GM20000 (cell line): Measurements from ENCODE around the gene TFDP2.

Source experiments
- DNase-seq: peaks from one replicate; pipeline ENCODE4 v3.0.0; 2012; ENCODE audit warnings: low spot score
- TF ChIP-seq, protein P1 (sequence below): IDR thresholded peaks from 2 replicates; pipeline ENCODE4 v1.5.1; 2012; ENCODE audit warnings: mild to moderate bottlenecking, control low read depth; ENCODE audit errors: extremely low read depth, missing control alignments

TFDP2 gene

DNA sequence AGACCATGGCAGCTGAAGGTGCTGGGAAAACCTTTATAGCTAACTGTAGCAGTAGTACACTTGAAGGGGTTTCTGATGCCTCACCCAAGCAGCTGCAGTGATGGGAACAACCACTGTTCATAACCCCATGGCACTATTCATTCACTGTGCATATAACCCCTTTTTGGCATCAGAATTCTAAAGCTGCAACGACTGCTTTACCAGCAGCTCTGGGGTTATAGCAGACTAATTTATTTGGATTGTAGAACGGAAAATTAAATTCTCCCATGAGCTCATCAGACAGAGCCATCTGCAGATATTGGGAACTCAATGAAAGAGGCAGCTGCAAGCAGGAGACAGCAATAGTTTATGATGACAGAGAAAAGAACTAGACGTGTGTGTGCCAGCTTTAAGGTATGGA is 28.6 kb downstream of the TFDP2 start:
- DNase-seq, result no peak
- TF ChIP-seq, protein P1, sequence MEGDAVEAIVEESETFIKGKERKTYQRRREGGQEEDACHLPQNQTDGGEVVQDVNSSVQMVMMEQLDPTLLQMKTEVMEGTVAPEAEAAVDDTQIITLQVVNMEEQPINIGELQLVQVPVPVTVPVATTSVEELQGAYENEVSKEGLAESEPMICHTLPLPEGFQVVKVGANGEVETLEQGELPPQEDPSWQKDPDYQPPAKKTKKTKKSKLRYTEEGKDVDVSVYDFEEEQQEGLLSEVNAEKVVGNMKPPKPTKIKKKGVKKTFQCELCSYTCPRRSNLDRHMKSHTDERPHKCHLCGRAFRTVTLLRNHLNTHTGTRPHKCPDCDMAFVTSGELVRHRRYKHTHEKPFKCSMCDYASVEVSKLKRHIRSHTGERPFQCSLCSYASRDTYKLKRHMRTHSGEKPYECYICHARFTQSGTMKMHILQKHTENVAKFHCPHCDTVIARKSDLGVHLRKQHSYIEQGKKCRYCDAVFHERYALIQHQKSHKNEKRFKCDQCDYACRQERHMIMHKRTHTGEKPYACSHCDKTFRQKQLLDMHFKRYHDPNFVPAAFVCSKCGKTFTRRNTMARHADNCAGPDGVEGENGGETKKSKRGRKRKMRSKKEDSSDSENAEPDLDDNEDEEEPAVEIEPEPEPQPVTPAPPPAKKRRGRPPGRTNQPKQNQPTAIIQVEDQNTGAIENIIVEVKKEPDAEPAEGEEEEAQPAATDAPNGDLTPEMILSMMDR, result no peak

DNA sequence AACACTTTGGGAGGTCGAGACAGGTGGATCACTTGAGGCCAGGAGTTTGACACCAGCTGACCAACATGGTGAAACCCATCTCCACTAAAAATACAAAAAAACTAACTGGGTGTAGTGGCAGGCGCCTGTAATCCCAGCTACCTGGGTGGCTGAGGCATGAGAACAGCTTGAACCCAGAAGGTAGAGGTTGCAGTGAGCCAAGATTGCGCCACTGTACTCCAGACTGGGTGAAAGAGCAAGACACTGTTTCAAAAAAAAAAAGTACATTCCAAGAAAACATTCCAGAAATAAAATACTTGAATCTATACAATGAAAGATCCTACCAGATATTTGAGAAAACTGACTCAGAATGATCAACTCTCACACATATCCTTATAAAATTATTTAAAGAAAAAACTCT is 30.4 kb downstream of the TFDP2 start:
- TF ChIP-seq, protein P1, result no peak
- no peak for DNase-seq

DNA sequence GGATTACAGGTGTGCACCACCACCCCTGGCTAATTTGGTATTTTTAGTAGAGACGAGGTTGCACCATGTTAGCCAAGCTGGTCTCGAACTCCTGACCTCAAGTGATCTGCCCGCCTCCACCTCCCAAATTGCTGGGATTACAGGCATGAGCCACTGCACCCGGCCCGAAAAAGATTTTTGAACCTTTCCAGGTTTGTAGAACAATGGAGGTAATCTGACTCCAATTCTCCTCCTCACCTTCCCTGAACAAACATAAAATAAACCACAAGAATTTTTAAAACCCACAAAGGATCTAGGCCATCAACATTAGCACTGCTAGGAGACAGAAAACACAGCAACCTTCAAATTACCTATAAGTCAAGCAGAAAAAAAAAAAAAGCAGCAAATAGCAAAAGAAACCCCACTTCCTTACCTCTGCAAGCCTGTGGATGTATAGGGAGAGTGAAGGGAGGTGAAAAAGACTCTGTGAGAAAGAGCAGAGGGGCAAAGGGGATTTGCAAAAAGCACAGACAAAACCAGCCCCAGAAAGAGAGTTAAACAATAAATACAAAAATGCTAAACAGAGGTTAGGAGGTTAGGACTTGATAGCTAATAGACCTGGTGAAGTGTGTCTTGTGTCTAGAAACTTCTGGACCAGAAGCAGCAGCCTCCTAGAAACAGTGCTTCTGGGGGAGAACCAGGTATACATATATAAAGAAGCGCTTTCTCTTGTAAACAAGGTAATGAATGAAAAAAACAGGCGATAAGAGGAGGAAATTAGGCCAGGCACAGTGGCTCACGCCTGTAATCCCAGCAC is 32.1 kb downstream of the TFDP2 start:
- DNase-seq, result no peak
- TF ChIP-seq, protein P1, result no peak

DNA sequence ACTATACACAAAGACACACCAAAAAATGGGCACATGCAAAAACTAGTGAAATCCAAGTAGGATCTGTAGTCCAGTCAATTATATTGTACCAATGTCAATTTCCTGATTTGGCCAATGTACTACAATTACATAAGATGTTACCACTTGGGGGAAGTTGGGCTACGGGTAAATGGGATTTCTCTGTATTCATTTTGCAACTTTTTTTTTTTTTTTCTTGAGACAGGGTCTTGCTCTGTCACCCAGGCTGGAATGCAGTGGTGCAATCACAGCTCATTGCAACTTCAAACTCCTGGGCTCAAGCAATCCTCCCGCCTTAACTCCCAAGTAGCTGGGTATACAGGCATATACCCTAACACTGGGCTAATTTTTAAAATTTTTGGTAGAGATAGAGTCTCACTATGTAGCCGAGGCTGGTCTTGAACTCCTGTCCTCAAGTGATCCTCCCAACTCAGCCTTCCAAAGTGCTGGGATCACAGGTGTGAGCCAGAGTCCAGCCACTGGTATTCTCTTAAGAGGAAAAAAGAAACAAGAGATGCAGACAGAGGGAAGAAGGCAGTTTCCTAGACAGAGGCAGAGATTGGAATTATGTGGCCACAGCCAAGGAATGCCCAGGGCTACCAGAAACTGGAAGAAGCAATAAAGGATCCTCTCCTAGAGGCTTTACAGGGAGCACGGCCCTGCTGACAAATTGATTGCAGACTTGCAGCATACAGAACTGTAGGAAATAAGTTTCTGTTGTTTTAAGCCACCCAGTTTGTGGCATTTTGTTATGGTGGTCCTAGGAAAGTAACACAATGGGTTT is 33.3 kb downstream of the TFDP2 start:
- TF ChIP-seq, protein P1, result no peak
- no peak for DNase-seq

DNA sequence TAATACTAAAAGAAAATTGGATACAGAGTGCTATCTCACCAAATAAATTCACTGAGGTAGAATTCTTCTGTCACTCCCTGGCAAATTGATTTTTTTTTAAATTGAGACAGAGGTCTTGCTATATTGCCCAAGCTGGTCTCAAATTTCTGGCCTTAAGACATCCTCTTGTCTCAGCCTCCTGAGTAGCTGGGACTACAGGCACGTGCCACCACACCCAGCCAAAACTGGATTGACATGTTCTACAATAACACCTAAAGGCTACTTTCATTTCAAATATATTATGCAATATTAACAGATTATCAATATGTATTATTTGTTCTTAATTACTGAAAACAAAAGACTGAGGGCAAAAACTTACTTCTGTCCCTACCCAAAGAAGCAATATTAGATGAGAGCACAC is 36.7 kb downstream of the TFDP2 start:
- no peak for DNase-seq
- TF ChIP-seq, protein P1, result no peak

DNA sequence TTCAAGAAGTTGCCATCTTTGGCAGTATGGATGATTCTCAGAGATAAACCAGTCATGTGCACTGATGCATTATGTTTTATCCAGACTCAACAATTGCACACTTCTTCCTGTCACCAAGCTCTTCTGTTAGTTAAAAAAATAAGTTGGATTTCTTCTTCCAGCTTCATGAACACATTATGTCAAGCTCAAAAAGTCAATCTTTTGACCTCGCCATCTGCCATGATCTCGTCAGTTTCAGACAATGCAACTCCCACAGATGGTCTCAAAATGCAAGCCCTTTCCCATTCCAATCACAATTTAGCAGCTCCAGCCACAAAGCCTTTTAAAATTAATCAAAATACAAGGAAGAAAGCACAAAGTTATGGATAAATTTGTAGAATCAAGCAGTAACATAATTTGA is 42.8 kb downstream of the TFDP2 start:
- DNase-seq, result no peak
- TF ChIP-seq, protein P1, result no peak

DNA sequence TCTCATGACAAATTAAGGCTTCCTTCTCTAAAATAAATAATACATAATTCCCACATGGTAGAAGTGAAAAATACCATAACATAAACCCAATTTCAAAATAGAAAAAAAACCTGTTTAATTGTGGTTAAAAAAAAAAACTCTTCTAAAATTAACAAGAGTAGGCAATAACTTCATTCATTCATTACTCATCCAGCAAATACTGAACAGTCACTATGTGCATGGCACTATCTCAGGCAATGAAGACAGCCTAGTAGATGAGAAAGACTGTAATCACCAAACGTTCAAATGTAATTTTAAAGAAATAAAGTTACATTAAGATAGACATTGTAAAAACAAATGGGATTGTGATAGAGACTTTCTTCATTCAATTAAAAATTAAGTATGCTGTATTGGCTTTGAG is 43.4 kb downstream of the TFDP2 start:
- DNase-seq, result no peak
- TF ChIP-seq, protein P1, result no peak
